Effector memory CD4-positive, alpha-beta T cell (primary cell): Measurements from ENCODE around the gene MSL3B.

Experiments
- DNase-seq, 3 donors: peaks; one replicate each; pipeline ENCODE4 v3.0.0-alpha.2; 2020
- H3K27ac ChIP-seq: 2 replicates; pipeline ENCODE4 v1.7.0; 2013; ENCODE audit warnings: mild to moderate bottlenecking, low read length, moderate library complexity; ENCODE audit not compliant: insufficient read depth, poor library complexity, severe bottlenecking
- H3K27me3 ChIP-seq: replicated peaks from 2 replicates; pipeline ENCODE4 v1.7.0; 2013; ENCODE audit warnings: mild to moderate bottlenecking, low read length; ENCODE audit not compliant: insufficient read depth, control insufficient read depth, poor library complexity, severe bottlenecking
- H3K36me3 ChIP-seq: 2 replicates; pipeline ENCODE4 v1.7.0; 2013; ENCODE audit warnings: mild to moderate bottlenecking, low read length, moderate library complexity; ENCODE audit not compliant: control insufficient read depth, insufficient read depth
- H3K4me1 ChIP-seq: 2 replicates; pipeline ENCODE4 v1.7.0; 2013; ENCODE audit warnings: low read length, mild to moderate bottlenecking; ENCODE audit not compliant: control insufficient read depth, insufficient read depth, poor library complexity, severe bottlenecking
- H3K4me3 ChIP-seq: 2 replicates; pipeline ENCODE4 v1.7.0; 2013; ENCODE audit warnings: low read length, low read depth, mild to moderate bottlenecking; ENCODE audit not compliant: insufficient read depth, poor library complexity, severe bottlenecking
- H3K9me3 ChIP-seq: 2 replicates; pipeline ENCODE4 v1.7.0; 2013; ENCODE audit warnings: mild to moderate bottlenecking, low read length, moderate library complexity; ENCODE audit not compliant: control insufficient read depth

The MSL3B gene

GRCh38 chr2:233837694-233838229 lies 30.4 kb downstream of the MSL3B start:
- Histone ChIP-seq H3K27ac (no peak overlapping the region), H3K9me3 (no peaks in the 10 kb centered on the region), H3K4me1 (no peaks in the 10 kb centered on the region), H3K27me3 (no peaks in the 10 kb centered on the region), H3K4me3 (no peak overlapping the region), H3K36me3 (no peaks in the 10 kb centered on the region)
- no peak for DNase-seq

- H3K4me3 ChIP-seq: no peak overlapping the region
- no peak overlapping the region for H3K27ac ChIP-seq
- no peak for DNase-seq
- no peaks in the 10 kb centered on the region for H3K4me1 ChIP-seq
- H3K36me3 ChIP-seq: no peaks in the 10 kb centered on the region
- H3K27me3 ChIP-seq: no peaks in the 10 kb centered on the region
- no peaks in the 10 kb centered on the region for H3K9me3 ChIP-seq
Measured at GRCh38 chr2:233836359-233836758, 31.8 kb downstream of the MSL3B start.

- Histone ChIP-seq H3K27me3 (no peaks in the 10 kb centered on the region), H3K4me3 (no peak overlapping the region), H3K4me1 (no peaks in the 10 kb centered on the region), H3K36me3 (no peaks in the 10 kb centered on the region), H3K27ac (no peak overlapping the region), H3K9me3 (no peaks in the 10 kb centered on the region)
- no peak for DNase-seq
Measured at GRCh38 chr2:233835230-233836186, 32.7 kb downstream of the MSL3B start.

- no peaks in the 10 kb centered on the region for H3K4me1 ChIP-seq
- H3K27ac ChIP-seq: no peak overlapping the region
- H3K36me3 ChIP-seq: no peaks in the 10 kb centered on the region
- H3K9me3 ChIP-seq: no peaks in the 10 kb centered on the region
- no peak for DNase-seq
- no peaks in the 10 kb centered on the region for H3K27me3 ChIP-seq
- H3K4me3 ChIP-seq: no peak overlapping the region
Measured at GRCh38 chr2:233833345-233833744, 34.8 kb downstream of the MSL3B start.

GRCh38 chr2:233832869-233833311 lies 35.3 kb downstream of the MSL3B start:
- H3K27me3 ChIP-seq: no peaks in the 10 kb centered on the region
- no peak overlapping the region for H3K4me3 ChIP-seq
- no peaks in the 10 kb centered on the region for H3K9me3 ChIP-seq
- H3K4me1 ChIP-seq: no peaks in the 10 kb centered on the region
- no peak for DNase-seq
- no peak overlapping the region for H3K27ac ChIP-seq
- no peaks in the 10 kb centered on the region for H3K36me3 ChIP-seq

GRCh38 chr2:233832414-233832813 lies 35.8 kb downstream of the MSL3B start:
- Histone ChIP-seq H3K27ac (no peak overlapping the region), H3K36me3 (no peaks in the 10 kb centered on the region), H3K4me1 (no peaks in the 10 kb centered on the region), H3K4me3 (no peak overlapping the region), H3K9me3 (no peaks in the 10 kb centered on the region), H3K27me3 (no peaks in the 10 kb centered on the region)
- no peak for DNase-seq

- no peaks in the 10 kb centered on the region for H3K9me3 ChIP-seq
- H3K27ac ChIP-seq: no peak overlapping the region
- DNase-seq: no peak
- no peaks in the 10 kb centered on the region for H3K4me1 ChIP-seq
- no peak overlapping the region for H3K4me3 ChIP-seq
- H3K36me3 ChIP-seq: no peaks in the 10 kb centered on the region
- H3K27me3 ChIP-seq: no peaks in the 10 kb centered on the region
Measured at GRCh38 chr2:233831861-233832260, 36.3 kb downstream of the MSL3B start.

GRCh38 chr2:233831011-233831721 lies 37.0 kb downstream of the MSL3B start:
- Histone ChIP-seq H3K27ac (no peak overlapping the region), H3K36me3 (no peaks in the 10 kb centered on the region), H3K4me1 (no peaks in the 10 kb centered on the region), H3K9me3 (no peaks in the 10 kb centered on the region), H3K4me3 (no peak overlapping the region), H3K27me3 (no peaks in the 10 kb centered on the region)
- no peak for DNase-seq

GRCh38 chr2:233830111-233830802 lies 37.9 kb downstream of the MSL3B start:
- no peak overlapping the region for H3K27ac ChIP-seq
- DNase-seq: no peak
- no peaks in the 10 kb centered on the region for H3K4me1 ChIP-seq
- no peaks in the 10 kb centered on the region for H3K27me3 ChIP-seq
- no peaks in the 10 kb centered on the region for H3K36me3 ChIP-seq
- no peak overlapping the region for H3K4me3 ChIP-seq
- no peaks in the 10 kb centered on the region for H3K9me3 ChIP-seq
